ENCODE results near the gene RBPJL. TPM values are rescaled to one million over a fixed set of nuclear protein-coding genes. Genes with fewer than 3 reads are reported as not detected.

Gene RBPJL
- total and polyA plus RNA-seq, 2 of the 8 experiments (the other 6 are each of a cell fraction or from before 2014, with no cell fraction given), result 0.67 to 1.3 TPM

- H3K36me3 ChIP-seq (ENCODE audit: control insufficient read depth in 2 of 4, insufficient read depth in 4 of 4, low read length in 3 of 4), result no peaks in the 10 kb centered on the region
- no peak overlapping the region; the same call in 1 of the 2 replicates for H2BK5ac ChIP-seq (ENCODE audit: low read depth, low read length)
- H2BK120ac ChIP-seq (replicated peaks; ENCODE audit: low read depth, low read length), result no peak overlapping the region
- H3K14ac ChIP-seq (ENCODE audit: insufficient read length), result no peak overlapping the region
- H3K23me2 ChIP-seq (ENCODE audit: low read depth, low read length), result peaks cover 4% of the 10 kb centered on the region; the same call in 1 of the 2 replicates
- no peak overlapping the region for H3K23ac ChIP-seq (ENCODE audit: insufficient read length)
- H3K4me3 ChIP-seq (ENCODE audit: extremely low read depth in 1 of 4, insufficient read depth in 2 of 4, low read depth in 3 of 4, low read length in 4 of 4), result peak overlapping the region; percentile 24 to 55 (median 48); a peak in 7 of 8 replicates
- 28% methylated on average over 32 of the region's 45 CpGs; no CpG with 5 or more reads in 1 of the 2 experiments for WGBS, 2 experiments (ENCODE audit: extremely low coverage in 1 of 2, insufficient coverage in 1 of 2, insufficient read length in 1 of 2, insufficient replicate concordance in 2 of 2, low coverage in 1 of 2, low lambda C conversion rate in 2 of 2, missing lambda C conversion rate in 1 of 2)
- H4K8ac ChIP-seq (ENCODE audit: extremely low read depth, insufficient read depth, low read length), result peak overlapping the region; percentile 83
- peaks cover 0 to 15% (median 5%) of the 10 kb centered on the region in 4 experiments; a peak in 5 of 7 replicates for H3K27me3 ChIP-seq (replicated peaks in 1 of 4; ENCODE audit: control insufficient read depth in 3 of 4, extremely low read depth in 1 of 4, insufficient read depth in 3 of 4, low read length in 3 of 4)
- H3K4me2 ChIP-seq (ENCODE audit: insufficient read depth in 1 of 2, low read depth in 2 of 2, low read length in 2 of 2), result peak overlapping the region; percentile 7 to 64; a peak in 3 of 4 replicates
- ChIA-PET POLR2A (ENCODE audit: partially characterized antibody) (interaction anchor here (0.8 to 1.2 kb wide), 3 partner anchors 17 to 32 kb away, joined by 3 to 5 read pairs (median 3); no protein-coding TSS in a partner anchor), CTCF (ENCODE audit: partially characterized antibody) (interaction anchor here (0.7 to 5.3 kb wide), 37 partner anchors 8 to 472 kb away, joined by 3 to 31 read pairs (median 4); partner anchors contain the start of genes SYS1 and WFDC2)
- no peaks in the 10 kb centered on the region for H3K79me1 ChIP-seq (ENCODE audit: low read depth, low read length)
- H3K56ac ChIP-seq (replicated peaks; ENCODE audit: insufficient read length, low read depth, low read length), result no peak overlapping the region
- no peaks in the 10 kb centered on the region for H3K9me3 ChIP-seq (ENCODE audit: insufficient read depth in 2 of 2, low read depth in 1 of 2, low read length in 1 of 2)
- peak in 1 of 2 experiments; percentile 93 for DNase-seq (ENCODE audit: low read depth in 1 of 2, low spot score in 2 of 2)
- FAIRE-seq, result no peak
- no peak overlapping the region for H2AK5ac ChIP-seq (ENCODE audit: low read depth, low read length)
- H4K5ac ChIP-seq (ENCODE audit: insufficient read length, low read depth, low read length), result no peak overlapping the region
- H2BK15ac ChIP-seq (ENCODE audit: low read length), result peak overlapping the region; percentile 61; the same call in 1 of the 2 replicates
- H4K91ac ChIP-seq (replicated peaks; ENCODE audit: insufficient read length, low read length), result peak overlapping the region; percentile 56
- H3K9ac ChIP-seq (replicated peaks in 1 of 4; ENCODE audit: extremely low read depth in 1 of 4, low read depth in 3 of 4, low read length in 3 of 4), result no peak overlapping the region; a peak in 1 of 7 replicates
- peaks cover 0 to 1% of the 10 kb centered on the region in 2 experiments for H4K20me1 ChIP-seq (replicated peaks in 1 of 2; ENCODE audit: control insufficient read depth in 1 of 2, insufficient read depth in 2 of 2, low read length in 2 of 2)
- H2BK12ac ChIP-seq (ENCODE audit: low read depth, low read length), result no peak overlapping the region
- peak overlapping the region; percentile 29; the same call in 1 of the 2 replicates for H2AFZ ChIP-seq (ENCODE audit: low read length)
- H3K4ac ChIP-seq (replicated peaks; ENCODE audit: insufficient read length, low read depth, low read length), result no peak overlapping the region
- peaks cover 0 to 11% (median 7%) of the 10 kb centered on the region in 4 experiments; a peak in 5 of 7 replicates for H3K4me1 ChIP-seq (replicated peaks in 1 of 4; ENCODE audit: control insufficient read depth in 3 of 4, insufficient read depth in 4 of 4, low read length in 3 of 4)
- no peak overlapping the region for H3K27ac ChIP-seq (ENCODE audit: low read depth, low read length)
- H2BK20ac ChIP-seq (ENCODE audit: low read length), result peak overlapping the region; percentile 93; the same call in 1 of the 2 replicates
- H3K79me2 ChIP-seq (ENCODE audit: control insufficient read depth in 1 of 2, insufficient read depth in 2 of 2, low read length in 2 of 2), result no peaks in the 10 kb centered on the region
- H3K18ac ChIP-seq (ENCODE audit: extremely low read depth, low read length), result peak overlapping the region; percentile 78
- TF ChIP-seq TAF7 (optimal IDR thresholded peaks at IDR 0.05; ENCODE audit: borderline replicate concordance, low read depth, low read length) (no peak), HDAC2 (IDR thresholded peaks at IDR 0.05; ENCODE audit: borderline replicate concordance in 1 of 2, low read depth in 2 of 2, low read length in 2 of 2) (no peak), YY1 (IDR thresholded peaks at IDR 0.05; ENCODE audit: low read depth, low read length) (no peak), KDM4A (IDR thresholded peaks at IDR 0.05; ENCODE audit: low read depth, low read length, severe bottlenecking) (no peak), GABPA (IDR thresholded peaks at IDR 0.05; ENCODE audit: borderline replicate concordance, insufficient read depth, low read length) (peak; percentile 53; the same call in 1 of the 2 replicates), RNF2 (IDR thresholded peaks at IDR 0.05; ENCODE audit: borderline replicate concordance, low read depth, low read length, missing control alignments, poor library complexity, severe bottlenecking) (no peak), TAF1 (IDR thresholded peaks at IDR 0.05; ENCODE audit: low read depth, low read length) (no peak), KDM5A (IDR thresholded peaks at IDR 0.05; ENCODE audit: low read length) (no peak), SIN3A (conservative IDR thresholded peaks at IDR 0.05 in 1 of 2, IDR thresholded peaks at IDR 0.05 in 1 of 2; ENCODE audit: low read depth in 1 of 2, low read length in 2 of 2) (no peak)
These were observed 5.1 kb downstream of the RBPJL start for GRCh38 chr20:45311589-45312211.
